HG02938 (cell line): Measurements from ENCODE around the gene ATP11A.

Experiments used
- ATAC-seq: cut with Tn5 transposase; IDR thresholded peaks from one replicate; pipeline ENCODE4 v1.9.1; 2021; ENCODE audit warnings: mild to moderate bottlenecking, moderate library complexity; ENCODE audit not compliant: unreplicated experiment

The ATP11A gene

DNA sequence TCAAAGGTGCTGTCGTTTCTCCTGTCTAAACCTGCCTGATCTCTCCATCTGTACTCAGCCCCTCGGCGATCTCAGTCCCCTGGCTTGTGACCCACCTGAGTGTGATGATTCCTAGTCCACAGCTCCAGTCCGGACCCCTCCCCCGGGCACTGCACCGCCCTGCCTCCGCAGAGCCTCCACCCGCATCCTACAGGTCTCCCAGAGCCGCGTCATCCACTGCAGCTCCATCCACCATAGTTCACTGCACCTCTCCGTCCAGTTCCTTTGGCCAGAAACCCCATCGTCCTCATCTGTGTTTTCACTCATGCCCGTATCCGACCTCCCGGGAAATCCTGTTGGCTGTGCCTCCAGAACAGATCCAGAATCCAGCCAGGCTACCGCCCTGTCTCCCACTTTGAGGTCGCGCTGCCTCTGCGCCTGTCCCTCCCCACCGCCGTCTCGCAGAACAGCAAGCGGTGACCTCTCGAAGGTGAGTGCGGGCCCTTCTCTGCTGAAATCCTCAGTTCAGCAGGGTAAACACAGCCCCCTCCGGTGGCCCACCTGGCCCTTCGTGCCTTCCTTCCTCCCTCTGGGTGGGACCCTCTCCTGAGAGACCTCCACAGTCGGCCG is 227.3 kb downstream of the ATP11A start:
- ATAC-seq: no peak

DNA sequence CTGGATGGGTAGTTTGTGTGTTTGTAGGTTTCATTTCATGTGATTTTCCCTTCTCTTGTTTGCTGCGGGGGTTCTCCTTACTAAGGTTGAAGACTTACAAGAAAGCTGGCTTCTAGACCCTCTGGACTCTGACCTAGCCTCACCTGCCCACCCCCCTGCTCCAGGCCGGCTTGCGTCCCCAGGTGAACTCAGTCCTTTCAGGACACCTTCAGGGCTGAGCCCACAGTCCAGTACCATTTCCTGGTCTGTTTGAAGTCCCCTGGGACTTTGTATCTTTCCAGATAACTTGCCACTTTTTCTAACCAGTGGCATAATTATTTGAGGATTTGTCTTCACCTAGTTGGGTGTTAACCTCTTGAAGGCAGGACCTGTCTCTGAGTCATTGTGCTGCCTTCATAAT is 227.9 kb downstream of the ATP11A start:
- ATAC-seq: no peak

DNA sequence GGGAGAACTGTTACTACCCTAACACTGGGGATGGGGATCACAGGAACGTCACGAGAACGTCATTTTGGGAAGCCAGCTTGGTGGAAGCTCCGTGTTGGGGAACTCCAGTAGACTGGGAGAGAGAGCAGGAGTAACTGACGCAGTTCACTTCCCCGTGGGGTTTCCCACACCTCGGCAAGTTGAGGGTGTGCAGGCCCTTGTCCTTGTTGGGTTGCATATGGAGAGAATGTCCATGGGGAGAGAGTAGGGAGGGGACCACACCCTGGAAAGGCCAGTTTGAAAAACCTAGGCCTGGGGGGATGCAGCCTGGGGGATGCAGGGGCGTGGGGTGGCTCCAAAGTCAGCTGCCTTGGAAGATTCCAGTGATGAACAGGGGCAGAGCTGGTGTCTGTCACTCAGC is 228.4 kb downstream of the ATP11A start:
- ATAC-seq: no peak

DNA sequence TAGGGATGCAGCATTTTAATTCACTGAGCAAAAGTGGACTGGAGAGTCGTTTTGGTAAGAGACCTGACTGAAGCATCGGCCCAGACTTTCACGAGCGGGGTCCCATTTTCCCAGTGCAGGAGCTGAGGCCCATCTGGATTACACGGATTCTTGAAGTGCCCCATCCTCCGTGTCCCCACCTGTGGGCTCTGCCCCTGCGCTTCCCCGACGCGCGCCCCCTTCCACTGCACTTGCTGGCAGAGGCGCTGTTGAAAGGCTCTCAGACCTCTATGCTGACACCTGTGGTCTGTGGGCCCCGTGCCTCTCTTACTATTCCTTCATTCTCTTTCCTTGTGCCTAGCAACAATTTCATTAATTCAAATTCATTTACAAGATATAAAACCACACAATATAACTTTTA is 228.9 kb downstream of the ATP11A start:
- ATAC-seq: no peak

DNA sequence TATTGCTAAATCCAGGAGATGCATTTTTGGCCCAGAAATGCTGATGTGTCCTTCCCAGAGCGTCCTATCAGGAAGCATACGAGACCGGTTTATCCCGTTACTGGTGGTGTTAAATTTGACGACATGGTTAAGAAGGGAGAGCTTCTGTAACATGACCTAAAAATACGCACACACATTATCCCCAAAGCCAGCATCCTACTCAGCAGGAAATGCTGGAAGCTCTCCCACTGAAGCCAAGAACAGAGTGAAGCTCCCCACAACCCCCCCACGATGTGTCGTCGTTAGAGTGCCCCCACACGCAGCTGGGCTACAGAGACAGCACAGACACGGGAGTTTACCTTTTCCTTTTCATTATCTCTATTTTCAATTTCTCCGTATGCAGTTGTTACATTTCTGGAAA is 234.1 kb downstream of the ATP11A start:
- no peak for ATAC-seq

DNA sequence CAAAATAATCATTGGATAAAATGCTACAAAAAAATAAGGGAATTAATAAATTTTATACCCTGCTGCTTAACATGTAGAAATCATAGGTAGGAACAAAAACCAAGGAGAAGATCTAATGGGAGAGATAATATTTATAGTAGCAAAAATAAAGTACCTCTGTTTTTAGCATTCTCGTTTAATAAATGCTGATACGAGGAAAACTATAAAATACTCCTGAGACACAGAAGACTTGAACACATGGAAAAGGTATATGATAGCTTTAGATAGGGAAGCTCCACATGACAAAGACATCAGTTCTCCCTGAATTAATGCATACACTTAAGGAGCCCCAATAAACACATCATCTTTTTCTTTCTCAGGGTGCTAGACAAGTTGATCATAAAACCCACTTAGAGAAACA is 234.5 kb downstream of the ATP11A start:
- ATAC-seq: no peak

DNA sequence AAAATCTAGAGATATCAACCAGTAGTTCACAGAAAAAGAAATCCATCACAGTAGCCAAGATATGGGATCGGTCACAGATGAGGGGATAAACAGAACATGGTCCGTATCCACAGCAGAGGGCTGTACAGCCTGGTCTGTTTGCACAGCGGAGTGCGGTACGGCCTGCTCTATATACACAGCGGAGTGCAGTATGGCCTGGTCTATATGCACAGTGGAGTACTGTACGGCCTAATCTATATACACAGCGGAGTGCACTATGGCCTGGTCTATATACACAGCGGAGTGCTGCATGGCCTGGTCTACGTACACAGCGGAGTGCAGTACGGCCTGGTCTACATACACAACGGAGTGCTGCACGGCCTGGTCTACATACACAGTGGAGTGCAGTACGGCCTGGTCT is 236.2 kb downstream of the ATP11A start:
- no peak for ATAC-seq

DNA sequence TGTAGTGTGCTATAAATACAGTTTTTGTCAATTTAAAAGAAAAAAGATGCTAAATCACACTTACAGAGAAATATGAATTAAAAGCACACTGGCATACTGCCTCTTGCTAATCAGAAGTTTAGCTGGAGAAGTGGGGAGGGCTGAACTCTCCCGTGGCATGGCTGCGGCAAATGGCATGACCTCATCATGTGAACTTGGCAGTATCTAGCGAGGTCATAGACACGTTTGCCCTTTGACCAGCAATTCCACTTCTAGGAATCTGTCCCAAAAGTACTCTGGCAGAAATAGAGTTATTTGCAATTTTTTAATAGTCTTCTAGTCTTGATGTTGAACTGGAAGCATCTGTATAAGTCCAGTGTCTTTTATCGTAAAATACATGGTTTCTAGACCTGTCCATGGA is 237.2 kb downstream of the ATP11A start:
- ATAC-seq: no peak

DNA sequence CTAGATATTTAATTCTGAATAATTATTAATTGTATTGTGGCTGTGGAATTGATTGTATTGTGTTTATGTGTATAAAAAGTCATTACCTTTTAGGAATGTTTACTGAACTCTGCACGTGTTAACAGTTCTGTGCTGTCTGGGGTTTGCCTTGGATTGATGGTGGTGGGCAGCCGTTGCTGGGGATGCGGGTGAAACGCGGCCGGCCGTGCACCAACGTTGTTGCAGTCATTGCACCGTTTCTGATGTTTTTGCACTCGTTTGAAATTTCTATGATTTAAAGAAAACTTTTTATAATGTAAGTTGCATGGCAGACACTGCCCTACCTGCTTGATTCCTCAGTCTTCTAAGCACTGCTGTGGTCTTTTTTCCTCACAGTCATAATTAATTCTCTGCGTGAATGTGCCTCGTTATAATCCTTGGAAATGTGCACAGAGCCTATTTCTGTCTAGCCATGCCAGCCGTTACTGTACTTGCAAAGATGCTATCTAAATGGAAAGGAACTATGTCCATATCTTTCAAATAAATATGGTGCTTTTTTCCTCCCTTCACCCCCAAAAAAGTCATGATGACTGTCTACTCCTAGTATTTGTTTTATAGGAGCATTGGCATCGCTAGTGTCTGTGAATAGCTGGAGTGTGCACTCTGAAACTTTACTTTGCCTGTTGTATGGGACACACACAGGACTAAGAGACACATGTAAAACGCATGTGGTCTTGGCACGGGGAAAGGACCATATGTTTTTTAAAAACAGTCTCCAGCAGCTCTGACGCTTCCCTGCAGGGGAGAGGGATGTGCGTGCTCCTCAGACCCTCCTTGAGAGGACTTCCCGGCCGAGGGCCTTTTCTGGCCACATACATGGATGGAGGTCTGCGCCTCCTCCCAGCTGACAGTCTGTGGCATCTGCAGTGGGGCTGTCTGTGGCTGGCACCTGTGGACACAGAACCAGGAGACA is 238.5 kb downstream of the ATP11A start:
- ATAC-seq: no peak

DNA sequence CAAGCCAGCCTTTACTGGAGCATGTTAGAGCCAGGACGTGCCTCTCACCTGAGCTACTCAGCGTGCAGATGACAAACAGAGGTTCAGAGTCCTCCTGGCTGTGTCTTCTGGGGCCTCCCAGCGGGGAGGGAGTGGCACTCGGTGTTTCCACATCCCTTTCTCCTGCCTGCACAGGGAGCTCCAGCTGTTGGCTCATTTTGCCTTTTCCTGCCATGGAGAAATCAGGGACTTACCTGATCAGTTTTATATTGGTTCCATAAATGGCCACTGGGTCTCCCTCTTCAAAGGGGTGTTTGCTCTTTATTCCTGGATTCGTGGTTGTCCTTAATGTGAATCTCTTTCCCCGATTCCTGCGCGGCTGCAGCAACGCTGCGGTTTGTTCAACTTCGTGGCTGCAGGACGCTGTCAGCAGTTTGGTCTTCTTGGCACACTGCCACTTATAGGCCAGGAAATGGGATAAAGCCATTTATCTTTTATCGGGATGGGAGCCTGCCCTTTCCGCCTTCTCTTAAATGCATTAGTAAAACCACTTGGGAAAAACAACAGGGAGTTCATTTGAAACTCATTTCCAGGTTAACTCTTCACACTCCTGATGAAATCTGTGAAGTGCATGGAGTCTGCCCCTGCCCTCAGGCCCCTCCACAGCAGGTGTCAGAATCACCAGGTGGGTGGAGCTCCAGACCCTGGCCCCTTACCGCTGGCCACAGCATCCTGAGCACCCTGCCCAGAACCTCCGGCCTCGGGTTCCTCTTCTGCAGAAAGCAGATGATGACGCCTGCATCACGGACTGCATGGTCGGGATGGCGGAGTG is 239.3 kb downstream of the ATP11A start:
- ATAC-seq: no peak

DNA sequence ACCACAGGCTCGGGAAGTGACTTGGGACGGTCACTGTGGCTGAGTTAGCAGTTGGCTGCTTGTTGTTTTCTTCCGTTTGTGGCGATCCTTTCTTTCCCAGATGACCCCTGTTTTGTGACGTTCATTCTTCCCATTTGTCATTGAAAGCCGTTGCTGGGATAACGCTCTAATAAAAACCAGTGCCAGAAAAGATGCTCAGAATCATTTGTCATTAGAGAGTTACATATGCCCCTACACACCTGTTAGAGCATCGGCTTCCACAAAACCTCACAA is 239.9 kb downstream of the ATP11A start:
- no peak for ATAC-seq

DNA sequence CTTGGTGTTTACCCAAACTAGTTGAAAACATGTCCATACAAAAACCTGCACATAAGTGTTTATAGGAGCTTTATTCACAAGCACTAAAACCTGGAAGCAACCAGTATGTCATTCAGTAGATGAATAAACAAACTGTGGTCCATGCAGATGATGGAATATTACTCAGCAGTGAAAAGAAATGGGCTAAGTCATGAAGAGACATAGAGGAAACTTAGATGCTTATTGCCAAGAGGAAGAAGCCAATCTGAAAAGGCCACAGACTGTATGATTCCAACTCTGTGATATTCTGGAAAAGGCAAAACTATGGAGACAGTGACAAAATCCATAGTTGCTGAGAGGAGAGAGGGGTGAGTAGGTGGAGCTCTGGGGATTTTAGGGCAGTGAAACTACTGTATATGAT is 240.4 kb downstream of the ATP11A start:
- no peak for ATAC-seq

DNA sequence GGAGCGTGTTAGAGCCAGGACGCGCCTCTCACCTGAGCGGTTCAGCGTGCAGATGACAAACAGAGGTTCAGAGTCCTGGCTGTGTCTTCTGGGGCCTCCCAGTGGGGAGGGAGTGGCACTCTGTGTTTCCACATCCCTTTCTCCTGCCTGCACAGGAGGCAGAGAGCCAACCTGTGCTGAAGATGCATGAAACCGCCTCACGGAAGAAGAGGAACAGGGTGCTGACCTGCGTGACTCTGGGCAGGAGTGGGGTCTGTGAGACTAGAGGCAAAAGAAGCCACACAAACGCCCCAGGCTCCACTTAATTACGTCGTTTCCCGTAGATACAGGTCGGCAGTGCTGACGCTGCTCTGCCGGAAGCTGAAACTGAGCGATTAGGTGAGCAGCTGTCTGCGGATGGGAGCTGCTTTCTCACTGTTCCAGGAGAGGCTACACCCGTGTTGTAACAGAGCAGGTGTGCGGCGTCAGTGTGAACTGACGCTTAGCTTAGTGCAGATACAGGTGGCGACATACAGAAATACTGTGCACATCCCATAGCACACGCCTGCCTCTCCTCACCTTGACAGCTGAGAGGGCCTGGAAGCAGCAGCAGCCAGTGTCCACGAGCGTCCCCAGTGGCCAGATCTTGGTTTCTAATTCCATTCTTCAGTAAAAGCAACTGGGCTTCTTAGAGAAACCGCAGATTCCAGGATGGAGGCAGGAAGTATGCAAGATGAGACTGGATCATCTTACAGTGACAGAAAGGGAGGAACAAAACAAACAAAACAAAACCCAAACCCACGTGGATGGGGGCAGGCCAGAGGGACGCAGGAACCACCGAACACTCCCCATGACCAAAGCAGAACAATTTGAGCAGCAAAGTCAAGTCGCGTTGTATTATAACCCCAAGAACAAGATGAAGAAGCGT is 241.4 kb downstream of the ATP11A start:
- no peak for ATAC-seq

DNA sequence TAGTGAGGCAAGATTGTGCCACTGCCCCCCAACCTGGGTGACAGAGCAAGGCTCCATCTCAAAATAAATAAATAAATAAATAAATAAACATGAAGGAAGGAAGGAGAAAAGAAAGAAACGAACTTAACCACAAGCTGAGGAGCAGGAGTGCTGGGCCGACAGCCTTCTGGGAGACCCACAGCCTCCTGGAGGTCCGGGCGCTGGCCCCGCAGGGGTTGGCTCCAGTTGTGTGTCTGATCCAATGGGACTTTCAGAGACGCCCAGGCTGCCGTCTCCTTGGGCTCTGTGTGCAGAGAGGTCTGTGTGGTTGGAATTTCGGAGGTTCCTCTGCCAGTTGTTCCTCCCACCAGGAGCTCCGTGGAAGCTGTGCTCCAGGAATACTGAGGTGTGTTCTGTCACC is 243.1 kb downstream of the ATP11A start:
- no peak for ATAC-seq

DNA sequence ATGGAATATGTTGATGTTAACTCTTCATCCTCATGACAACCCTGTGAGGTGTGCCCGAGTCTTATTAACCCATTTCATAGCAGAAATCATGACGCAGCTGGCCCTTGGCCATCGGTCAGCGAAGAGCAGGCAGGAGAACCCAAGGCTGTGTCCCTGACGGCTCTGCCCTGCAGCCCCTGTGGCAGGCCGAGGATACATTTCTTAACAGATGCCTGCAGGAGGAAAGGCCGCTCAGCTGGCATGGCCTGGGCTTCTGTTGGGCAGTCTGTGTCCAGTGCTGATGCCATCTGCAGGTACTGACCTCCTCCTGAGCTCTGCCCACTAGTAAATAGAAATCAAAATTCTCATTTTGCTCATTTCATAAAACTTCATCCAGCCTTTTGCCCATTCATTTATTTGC is 243.8 kb downstream of the ATP11A start:
- no peak for ATAC-seq

DNA sequence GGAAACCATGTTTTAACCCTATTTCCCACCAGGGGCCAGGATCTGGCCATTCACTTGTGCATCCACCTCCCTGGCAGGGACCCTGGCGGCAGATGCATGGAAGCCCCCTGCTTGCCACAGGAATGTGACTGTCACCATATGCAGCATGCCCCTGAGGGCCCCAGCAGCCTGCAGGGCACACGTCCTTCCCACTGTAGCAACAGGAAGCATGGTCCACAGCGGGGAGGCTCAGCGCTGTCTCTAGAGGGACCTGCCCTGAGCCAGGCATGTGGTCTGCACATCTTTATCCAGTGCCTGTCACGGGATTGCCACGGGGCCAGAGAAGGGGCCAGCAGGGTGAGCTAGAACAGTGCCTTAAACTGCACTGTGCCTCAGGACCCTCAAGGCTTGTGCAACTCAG is 244.2 kb downstream of the ATP11A start:
- ATAC-seq: no peak
